ENCODE results near the gene CDKN2B-AS1. TPM values are rescaled to one million over a fixed set of nuclear protein-coding genes. Genes with fewer than 3 reads are reported as not detected.

Gene CDKN2B-AS1
- polyA plus RNA-seq, 1 donor (not counting 4 experiments of a cell fraction or from before 2014, with no cell fraction given) = 1.1 TPM

DNA sequence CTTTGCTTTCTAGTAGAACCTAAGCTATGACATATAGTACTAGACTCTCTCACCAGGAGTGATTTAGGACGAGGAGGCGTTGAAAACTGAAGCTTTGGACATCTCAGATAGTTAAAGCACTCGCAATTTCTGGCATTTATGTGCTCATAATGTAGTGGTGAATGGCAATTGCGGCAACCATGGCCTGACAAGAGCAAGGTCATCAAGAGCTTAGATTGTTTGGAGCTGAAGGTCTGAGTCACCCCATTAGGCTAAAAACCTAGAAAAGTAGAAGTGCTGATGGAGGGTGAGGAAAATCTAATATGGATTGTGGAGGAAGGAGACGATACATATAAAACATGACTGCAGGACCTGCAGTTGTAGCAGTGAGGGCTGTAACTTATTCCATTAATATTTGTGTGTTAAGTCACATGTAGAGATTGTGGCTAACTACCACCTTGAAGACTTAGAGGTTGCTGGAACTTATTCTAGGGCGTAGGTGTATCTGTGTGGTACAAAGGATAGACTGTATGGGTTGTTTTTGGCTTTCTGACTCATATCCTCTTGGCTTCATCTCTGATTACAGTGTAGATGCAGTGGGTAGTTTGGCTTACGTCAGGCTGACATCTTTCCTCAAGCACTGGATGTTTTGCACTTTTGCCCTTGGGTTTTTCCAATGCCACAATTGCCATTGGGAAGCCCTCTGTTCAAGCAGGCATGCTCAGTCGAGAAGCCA lies 153.4 kb downstream of the CDKN2B-AS1 start:
- no peak overlapping the region for H3K4me3 ChIP-seq (ENCODE audit: control insufficient read depth in 2 of 3, extremely low read depth in 1 of 3, insufficient read depth in 2 of 3, low read depth in 1 of 3, low read length in 3 of 3)
- TF ChIP-seq, protein P1, sequence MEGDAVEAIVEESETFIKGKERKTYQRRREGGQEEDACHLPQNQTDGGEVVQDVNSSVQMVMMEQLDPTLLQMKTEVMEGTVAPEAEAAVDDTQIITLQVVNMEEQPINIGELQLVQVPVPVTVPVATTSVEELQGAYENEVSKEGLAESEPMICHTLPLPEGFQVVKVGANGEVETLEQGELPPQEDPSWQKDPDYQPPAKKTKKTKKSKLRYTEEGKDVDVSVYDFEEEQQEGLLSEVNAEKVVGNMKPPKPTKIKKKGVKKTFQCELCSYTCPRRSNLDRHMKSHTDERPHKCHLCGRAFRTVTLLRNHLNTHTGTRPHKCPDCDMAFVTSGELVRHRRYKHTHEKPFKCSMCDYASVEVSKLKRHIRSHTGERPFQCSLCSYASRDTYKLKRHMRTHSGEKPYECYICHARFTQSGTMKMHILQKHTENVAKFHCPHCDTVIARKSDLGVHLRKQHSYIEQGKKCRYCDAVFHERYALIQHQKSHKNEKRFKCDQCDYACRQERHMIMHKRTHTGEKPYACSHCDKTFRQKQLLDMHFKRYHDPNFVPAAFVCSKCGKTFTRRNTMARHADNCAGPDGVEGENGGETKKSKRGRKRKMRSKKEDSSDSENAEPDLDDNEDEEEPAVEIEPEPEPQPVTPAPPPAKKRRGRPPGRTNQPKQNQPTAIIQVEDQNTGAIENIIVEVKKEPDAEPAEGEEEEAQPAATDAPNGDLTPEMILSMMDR (optimal IDR thresholded peaks at IDR 0.05 in 1 of 3, IDR thresholded peaks at IDR 0.05 in 1 of 3, conservative IDR thresholded peaks at IDR 0.05 in 1 of 3; ENCODE audit: extremely low read depth in 1 of 3, insufficient read depth in 2 of 3, low read length in 3 of 3) = no peak
- TF ChIP-seq EZH2 (IDR thresholded peaks at IDR 0.05; ENCODE audit: low read length) = no peak
- H4K20me1 ChIP-seq (ENCODE audit: control insufficient read depth, extremely low read depth, insufficient read depth, low read length) = no peaks in the 10 kb centered on the region
- no peaks in the 10 kb centered on the region for H3K36me3 ChIP-seq (ENCODE audit: control insufficient read depth in 2 of 2, extremely low read depth in 1 of 2, insufficient read depth in 2 of 2, low read length in 2 of 2)
- H3K79me2 ChIP-seq (ENCODE audit: control insufficient read depth, insufficient read depth, low read length) = no peaks in the 10 kb centered on the region
- H3K27me3 ChIP-seq (ENCODE audit: control insufficient read depth, extremely low read depth, insufficient read depth, low read length) = no peaks in the 10 kb centered on the region
- H2AFZ ChIP-seq (ENCODE audit: control insufficient read depth, low read length) = peak overlapping the region; percentile 1
- H3K4me2 ChIP-seq (ENCODE audit: control insufficient read depth, extremely low read depth, insufficient read depth, low read depth, low read length) = peak overlapping the region; percentile 10
- dilution Hi-C loops (cut with MboI; ENCODE audit: extremely low pct_ligation_motif_present, low sequenced_read_pairs) = no loop called here
- DNase-seq (ENCODE audit: low read depth, low spot score) (peak; percentile 74), FAIRE-seq (peak; percentile 100)
- H3K4me1 ChIP-seq (ENCODE audit: control insufficient read depth, extremely low read depth, insufficient read depth, low read length) = peaks cover 36% of the 10 kb centered on the region
- H3K9me3 ChIP-seq (ENCODE audit: control insufficient read depth, low read depth, low read length) = no peaks in the 10 kb centered on the region
- peak overlapping the region; percentile 67 for H3K27ac ChIP-seq (ENCODE audit: control insufficient read depth, insufficient read depth, low read length)
- peak overlapping the region; percentile 4 for H3K9ac ChIP-seq (ENCODE audit: control insufficient read depth, extremely low read depth, insufficient read depth, low read length)
- no peaks in the 10 kb centered on the region for H3K9me1 ChIP-seq (ENCODE audit: control insufficient read depth, extremely low read depth, insufficient read depth, low read length)

DNA sequence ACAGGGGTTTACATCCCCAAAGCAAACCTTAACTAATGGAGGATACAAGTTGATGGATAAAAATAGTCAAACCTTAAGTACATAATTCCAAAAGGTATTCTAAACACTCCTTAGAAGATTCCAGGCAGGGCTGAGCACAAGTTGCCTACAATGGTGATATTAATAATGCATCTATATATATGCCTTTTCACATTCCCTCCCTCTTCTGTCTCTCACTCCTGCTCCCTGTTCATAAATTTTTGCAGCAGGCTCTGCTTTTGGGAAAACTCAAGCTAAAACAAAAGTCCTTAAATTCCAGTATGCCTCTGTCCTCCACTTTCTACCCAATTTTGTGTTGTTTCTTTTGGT lies 153.9 kb downstream of the CDKN2B-AS1 start:
- no peak overlapping the region for H3K9ac ChIP-seq (ENCODE audit: control insufficient read depth, extremely low read depth, insufficient read depth, low read length)

More for the DNA sequence above, 153.9 kb downstream of the CDKN2B-AS1 start:
- Histone ChIP-seq H3K4me2 (ENCODE audit: control insufficient read depth, extremely low read depth, insufficient read depth, low read depth, low read length) (peak overlapping the region; percentile 10), H3K9me3 (ENCODE audit: control insufficient read depth, low read depth, low read length) (no peaks in the 10 kb centered on the region), H3K27ac (ENCODE audit: control insufficient read depth, insufficient read depth, low read length) (peak overlapping the region; percentile 43), H3K36me3 (ENCODE audit: control insufficient read depth in 2 of 2, extremely low read depth in 1 of 2, insufficient read depth in 2 of 2, low read length in 2 of 2) (no peaks in the 10 kb centered on the region), H3K4me1 (ENCODE audit: control insufficient read depth, extremely low read depth, insufficient read depth, low read length) (peaks cover 36% of the 10 kb centered on the region), H2AFZ (ENCODE audit: control insufficient read depth, low read length) (peak overlapping the region; percentile 1), H4K20me1 (ENCODE audit: control insufficient read depth, extremely low read depth, insufficient read depth, low read length) (no peaks in the 10 kb centered on the region), H3K9me1 (ENCODE audit: control insufficient read depth, extremely low read depth, insufficient read depth, low read length) (no peaks in the 10 kb centered on the region), H3K4me3 (ENCODE audit: control insufficient read depth in 2 of 3, extremely low read depth in 1 of 3, insufficient read depth in 2 of 3, low read depth in 1 of 3, low read length in 3 of 3) (no peak overlapping the region), H3K27me3 (ENCODE audit: control insufficient read depth, extremely low read depth, insufficient read depth, low read length) (no peaks in the 10 kb centered on the region), H3K79me2 (ENCODE audit: control insufficient read depth, insufficient read depth, low read length) (no peaks in the 10 kb centered on the region)
- dilution Hi-C loops (cut with MboI; ENCODE audit: extremely low pct_ligation_motif_present, low sequenced_read_pairs) = no loop called here
- TF ChIP-seq EZH2 (IDR thresholded peaks at IDR 0.05; ENCODE audit: low read length) = no peak
- TF ChIP-seq, protein P1 (optimal IDR thresholded peaks at IDR 0.05 in 1 of 3, IDR thresholded peaks at IDR 0.05 in 1 of 3, conservative IDR thresholded peaks at IDR 0.05 in 1 of 3; ENCODE audit: extremely low read depth in 1 of 3, insufficient read depth in 2 of 3, low read length in 3 of 3) = no peak
- FAIRE-seq (no peak), DNase-seq (ENCODE audit: low read depth, low spot score) (no peak)

Measured in keratinocyte (primary cell).